ENCODE results near the gene MCRIP2.

- TF ChIP-seq CTCF (IDR thresholded peaks at IDR 0.05) (no peak), POLR2AphosphoS5 (IDR thresholded peaks at IDR 0.05) (no peak), EP300 (IDR thresholded peaks at IDR 0.05) (no peak), POLR2A (IDR thresholded peaks at IDR 0.05) (no peak)
These were observed 50.9 kb downstream of the MCRIP2 start for GRCh38 chr16:692356-693108.

Data from upper lobe of left lung (tissue), 4 donors.